Tibial nerve (tissue), 4 donors: ENCODE measurements around the gene CCDC63.

ENCODE experiments used
- CTCF ChIP-seq, 5 experiments: fragments of 200-600 bp in 3 of 5; fragments of 450-650 bp in 2 of 5; sonication (generic) in 3 of 5; IDR thresholded peaks; one replicate each; pipeline ENCODE4 v1.5.1; 2016 to 2019; ENCODE audit warnings: antibody characterized with exemption in 5 of 5, mild to moderate bottlenecking in 3 of 5, moderate library complexity in 2 of 5
- EP300 ChIP-seq, 2 donors: sonication (generic); formaldehyde crosslinking; IDR thresholded peaks; one replicate each; pipeline ENCODE4 v1.6.1; 2017; ENCODE audit warnings: antibody characterized with exemption in 2 of 2, mild to moderate bottlenecking in 1 of 2
- POLR2A ChIP-seq, 2 donors: fragments of 450-650 bp; IDR thresholded peaks; one replicate each; pipeline ENCODE4 v1.6.1; 2017; ENCODE audit warnings: antibody characterized with exemption in 2 of 2, mild to moderate bottlenecking in 2 of 2, moderate library complexity in 2 of 2

GRCh38 chr12:110844551-110845338, 2.0 kb upstream of the CCDC63 start:
- TF ChIP-seq CTCF (IDR thresholded peaks at IDR 0.05) (no peak), EP300 (IDR thresholded peaks at IDR 0.05) (no peak), POLR2A (IDR thresholded peaks at IDR 0.05) (no peak)
